ENCODE measurements around the gene VPS33B.

GRCh38 chr15:90989040-90989768, 33.2 kb downstream of the VPS33B start:
- TF ChIP-seq CTCF (conservative IDR thresholded peaks at IDR 0.05; ENCODE audit: low read depth, low read length) (no peak), EZH2 (IDR thresholded peaks at IDR 0.05; ENCODE audit: borderline replicate concordance, low read depth, low read length, poor library complexity, severe bottlenecking) (no peak)
